H54 (cell line): ENCODE measurements around the gene ST3GAL3.
A peak's percentile ranks its signal among the peaks of the same experiment; 100 is the strongest.
"Not testable (repeated sequence)": the region's sequence is repeated elsewhere in the genome, so short reads cannot be mapped to it uniquely, and the experiment has no call there.

Source experiments
- DNase-seq: peaks from one replicate; pipeline ENCODE4 v3.0.0; 2011; ENCODE audit warnings: low spot score, mixed read lengths; ENCODE audit not compliant: insufficient read length
- FAIRE-seq: peaks from 3 replicates; lab custom pipeline; 2011; peaks lifted over from hg19 to GRCh38; lab: Jason Lieb, UNC
- POLR2A ChIP-seq: IDR thresholded peaks from 2 replicates; pipeline ENCODE4 v1.6.1; 2011; ENCODE audit warnings: low read depth, mild to moderate bottlenecking, low read length

ST3GAL3 gene

DNA sequence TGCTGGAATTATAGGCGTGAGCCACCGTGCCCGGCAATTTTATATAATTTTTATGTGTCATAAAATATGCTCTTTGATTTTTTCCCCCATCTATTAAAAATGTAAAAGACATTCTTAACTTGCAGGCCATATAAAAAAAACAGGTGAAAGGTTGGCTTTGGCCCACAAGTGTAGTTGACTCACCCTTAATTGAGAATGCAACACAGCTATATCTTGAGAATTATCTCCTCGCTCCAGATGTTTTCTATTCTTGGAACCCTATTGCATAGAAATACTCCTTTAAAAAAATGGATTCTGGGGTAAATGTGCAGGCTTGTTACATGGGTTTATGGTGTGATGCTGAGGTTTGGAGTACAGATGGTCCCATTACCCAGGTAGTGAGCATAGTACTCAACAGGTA is 112.0 kb downstream of the ST3GAL3 start:
- no peak for TF ChIP-seq POLR2A
- FAIRE-seq (no peak), DNase-seq (no peak)

GRCh38 chr1:43821471-43821870 is 114.1 kb downstream of the ST3GAL3 start:
- no peak for DNase-seq
- no peak for TF ChIP-seq POLR2A
- no peak for FAIRE-seq

- no peak for TF ChIP-seq POLR2A
- FAIRE-seq (peak; percentile 100), DNase-seq (peak; percentile 70)
These were observed 114.8 kb downstream of the ST3GAL3 start for GRCh38 chr1:43822040-43822690.

GRCh38 chr1:43824795-43825194 is 117.5 kb downstream of the ST3GAL3 start:
- no peak for TF ChIP-seq POLR2A
- peak; percentile 73 for FAIRE-seq
- DNase-seq, result no peak

DNA sequence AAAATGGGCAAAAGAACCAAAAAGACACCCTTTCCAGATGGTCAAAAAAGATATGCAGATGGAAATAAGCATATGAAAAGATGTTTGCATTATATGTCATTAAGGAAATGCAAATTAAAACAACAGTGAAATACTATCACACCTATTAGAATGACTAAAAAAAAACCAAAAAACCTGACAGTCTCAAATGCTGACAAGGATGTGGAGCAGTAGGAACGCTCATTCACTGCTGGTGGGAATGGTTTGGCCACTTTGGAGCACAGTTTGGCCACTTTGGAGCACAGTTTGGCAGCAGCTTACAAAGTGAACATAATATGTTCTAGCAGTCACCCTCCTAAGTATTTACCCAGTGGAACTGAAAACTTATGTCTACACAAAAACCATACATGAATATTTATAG is 121.2 kb downstream of the ST3GAL3 start:
- DNase-seq (no peak), FAIRE-seq (peak; percentile 53)
- no peak for TF ChIP-seq POLR2A

- TF ChIP-seq POLR2A, result no peak
- no peak for DNase-seq
- FAIRE-seq, result no peak
These were observed 123.5 kb downstream of the ST3GAL3 start for GRCh38 chr1:43830802-43831201.

DNA sequence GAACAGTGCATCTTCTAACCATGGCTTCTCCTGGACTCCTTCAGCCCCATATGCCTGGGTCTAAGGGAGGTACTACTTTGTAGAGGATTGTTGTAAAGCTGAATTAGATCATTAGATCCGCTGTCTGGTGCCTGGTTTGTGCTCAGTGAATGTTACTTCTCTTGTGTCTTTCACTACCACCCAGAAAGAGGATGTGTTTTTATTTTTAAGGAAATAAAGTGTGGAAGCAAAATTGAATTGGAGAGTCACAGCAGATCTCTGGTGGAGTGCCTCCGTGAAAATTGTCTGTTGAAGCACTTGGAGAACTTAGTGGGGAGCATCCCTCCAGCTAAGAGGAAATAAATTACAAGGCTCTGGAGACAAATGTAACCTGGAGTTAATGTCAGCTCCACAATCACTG is 124.5 kb downstream of the ST3GAL3 start:
- DNase-seq, result no peak
- TF ChIP-seq POLR2A, result no peak
- FAIRE-seq, result no peak

GRCh38 chr1:43832255-43832654 is 124.9 kb downstream of the ST3GAL3 start:
- no peak for TF ChIP-seq POLR2A
- DNase-seq, result no peak
- FAIRE-seq, result no peak

GRCh38 chr1:43832998-43833397 is 125.7 kb downstream of the ST3GAL3 start:
- TF ChIP-seq POLR2A, result no peak
- DNase-seq (no peak), FAIRE-seq (no peak)

DNA sequence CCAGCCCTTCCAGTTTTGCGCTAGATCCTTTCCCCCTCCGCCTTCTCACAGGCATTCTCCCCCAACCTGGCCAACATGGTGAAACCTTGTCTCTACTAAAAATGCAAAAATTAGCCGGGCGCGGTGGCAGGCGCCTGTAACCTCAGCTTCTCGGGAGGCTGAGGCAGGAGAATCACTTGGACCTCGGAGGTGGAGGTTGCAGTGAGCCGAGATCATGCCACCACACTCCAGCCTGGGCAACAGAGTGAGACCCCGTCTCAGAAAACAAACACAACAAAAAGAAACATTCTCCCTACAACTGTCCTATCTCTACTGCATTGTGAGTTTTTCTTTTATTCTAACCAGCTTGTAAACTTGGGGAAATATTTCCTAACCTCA is 126.6 kb downstream of the ST3GAL3 start:
- not testable (repeated sequence) for FAIRE-seq, DNase-seq

- no peak for TF ChIP-seq POLR2A
- DNase-seq (peak; percentile 50), FAIRE-seq (peak; percentile 95)
These were observed 127.1 kb downstream of the ST3GAL3 start for GRCh38 chr1:43834280-43835081.

DNA sequence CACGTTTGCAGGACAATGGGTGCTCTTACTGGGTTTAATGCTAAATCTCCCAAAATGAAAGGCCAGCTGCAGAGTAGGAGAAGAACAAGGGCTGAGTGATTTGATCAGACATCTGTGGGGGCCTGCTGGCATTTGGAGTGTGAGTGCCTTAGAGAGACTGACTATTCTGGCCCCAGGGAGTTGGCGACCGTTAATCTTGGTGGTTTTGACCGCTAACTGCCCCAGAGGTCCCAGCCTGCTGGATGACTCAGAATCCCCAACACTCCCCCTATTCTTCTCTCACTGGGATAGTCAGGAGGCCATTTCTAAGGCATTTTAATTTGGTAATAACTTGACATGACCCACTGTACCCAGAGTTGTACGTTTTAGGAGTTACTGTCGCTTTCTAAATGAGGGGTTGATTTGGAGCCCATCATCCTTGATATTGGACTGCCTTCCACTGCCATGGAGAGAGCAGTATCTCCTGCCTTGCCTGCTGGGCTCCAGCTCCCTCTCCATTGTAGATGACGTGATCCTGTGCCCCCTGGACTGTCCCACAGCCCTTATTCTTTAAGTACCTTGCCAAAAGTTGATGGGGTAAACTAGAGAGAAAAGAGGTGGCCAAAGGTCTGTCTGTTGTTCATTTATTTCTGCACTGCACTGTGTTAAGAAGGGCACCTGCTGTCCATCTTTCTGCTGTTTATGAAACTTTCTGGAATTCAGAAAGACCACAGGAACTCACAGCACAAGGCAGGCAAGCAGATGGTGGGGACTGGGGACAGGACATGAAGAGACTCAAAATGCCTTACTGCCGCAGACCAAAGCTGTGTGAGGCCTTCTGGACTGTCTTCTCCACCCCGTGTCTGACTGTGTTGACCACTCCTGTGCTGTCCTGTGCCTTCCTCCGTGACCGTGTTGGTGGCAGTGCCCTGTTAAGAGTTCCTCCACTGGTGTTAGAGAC is 128.0 kb downstream of the ST3GAL3 start:
- peak; percentile 67 for DNase-seq
- FAIRE-seq, result peak; percentile 43
- no peak for TF ChIP-seq POLR2A

- peak; percentile 23 for DNase-seq
- FAIRE-seq, result no peak
- TF ChIP-seq POLR2A, result no peak
These were observed 129.1 kb downstream of the ST3GAL3 start for GRCh38 chr1:43836267-43836951.
